ENCODE data around the gene KANK4.
A peak's percentile ranks its signal among the peaks of the same experiment; 100 is the strongest.

Gene KANK4

GRCh38 chr1:62299426-62300200 is 19.6 kb downstream of the KANK4 start:
- DNase-seq (ENCODE audit: low spot score in 2 of 2) (no peak), ATAC-seq (no peak)
- Mint-ChIP-seq H3K27ac (no peak overlapping the region), H3K36me3 (no peaks in the 10 kb centered on the region), H3K9me3 (no peaks in the 10 kb centered on the region), H3K4me1 (no peaks in the 10 kb centered on the region), H3K4me3 (no peak overlapping the region)

GRCh38 chr1:62295921-62296491 is 23.2 kb downstream of the KANK4 start:
- no peaks in the 10 kb centered on the region for H3K4me1 Mint-ChIP-seq
- H3K4me3 Mint-ChIP-seq = no peak overlapping the region
- DNase-seq (ENCODE audit: low spot score in 2 of 2) = no peak
- no peak overlapping the region for H3K27ac Mint-ChIP-seq
- H3K9me3 Mint-ChIP-seq = no peaks in the 10 kb centered on the region
- no peaks in the 10 kb centered on the region for H3K36me3 Mint-ChIP-seq
- no peak for ATAC-seq

GRCh38 chr1:62294261-62294660 is 25.0 kb downstream of the KANK4 start:
- no peak for DNase-seq (ENCODE audit: low spot score in 2 of 2)
- Mint-ChIP-seq H3K4me1 (no peaks in the 10 kb centered on the region), H3K4me3 (no peak overlapping the region)

GRCh38 chr1:62288662-62289061 is 30.6 kb downstream of the KANK4 start:
- ATAC-seq = no peak
- no peak overlapping the region for H3K27ac Mint-ChIP-seq
- no peaks in the 10 kb centered on the region for H3K36me3 Mint-ChIP-seq

More at GRCh38 chr1:62294261-62294660, 25.0 kb downstream of the KANK4 start:
- H3K27ac Mint-ChIP-seq = no peak overlapping the region
- no peaks in the 10 kb centered on the region for H3K36me3 Mint-ChIP-seq
- no peaks in the 10 kb centered on the region for H3K9me3 Mint-ChIP-seq
- ATAC-seq = no peak

GRCh38 chr1:62288224-62288623 is 31.0 kb downstream of the KANK4 start:
- no peak overlapping the region for H3K27ac Mint-ChIP-seq
- ATAC-seq (no peak), DNase-seq (ENCODE audit: low spot score in 2 of 2) (no peak)
- H3K9me3 Mint-ChIP-seq = no peaks in the 10 kb centered on the region
- no peaks in the 10 kb centered on the region for H3K4me1 Mint-ChIP-seq
- H3K4me3 Mint-ChIP-seq = no peak overlapping the region
- no peaks in the 10 kb centered on the region for H3K36me3 Mint-ChIP-seq

More at GRCh38 chr1:62288662-62289061, 30.6 kb downstream of the KANK4 start:
- DNase-seq (ENCODE audit: low spot score in 2 of 2) = no peak
- Mint-ChIP-seq H3K9me3 (no peaks in the 10 kb centered on the region), H3K4me1 (no peaks in the 10 kb centered on the region), H3K4me3 (no peak overlapping the region)

- no peaks in the 10 kb centered on the region for H3K4me1 Mint-ChIP-seq
- H3K9me3 Mint-ChIP-seq = no peaks in the 10 kb centered on the region
- DNase-seq (ENCODE audit: low spot score in 2 of 2) (no peak), ATAC-seq (peak; percentile 26)
- H3K4me3 Mint-ChIP-seq = no peak overlapping the region
- no peak overlapping the region for H3K27ac Mint-ChIP-seq
- no peaks in the 10 kb centered on the region for H3K36me3 Mint-ChIP-seq
These were observed 32.4 kb downstream of the KANK4 start for GRCh38 chr1:62286786-62287224.

GRCh38 chr1:62285984-62286785 is 33.0 kb downstream of the KANK4 start:
- ATAC-seq = no peak
- Mint-ChIP-seq H3K4me1 (no peaks in the 10 kb centered on the region), H3K4me3 (no peak overlapping the region), H3K9me3 (no peaks in the 10 kb centered on the region), H3K27ac (no peak overlapping the region), H3K36me3 (no peaks in the 10 kb centered on the region)
- DNase-seq (ENCODE audit: low spot score in 2 of 2) = no peak

- no peak for ATAC-seq
- no peaks in the 10 kb centered on the region for H3K9me3 Mint-ChIP-seq
- H3K36me3 Mint-ChIP-seq = no peaks in the 10 kb centered on the region
- H3K4me1 Mint-ChIP-seq = no peaks in the 10 kb centered on the region
- no peak overlapping the region for H3K27ac Mint-ChIP-seq
- H3K4me3 Mint-ChIP-seq = no peak overlapping the region
- no peak for DNase-seq (ENCODE audit: low spot score in 2 of 2)
These were observed 33.8 kb downstream of the KANK4 start for GRCh38 chr1:62285440-62285839.

GRCh38 chr1:62283986-62284385 is 35.2 kb downstream of the KANK4 start:
- Mint-ChIP-seq H3K36me3 (no peaks in the 10 kb centered on the region), H3K9me3 (no peaks in the 10 kb centered on the region), H3K4me3 (no peak overlapping the region), H3K4me1 (no peaks in the 10 kb centered on the region), H3K27ac (no peak overlapping the region)
- DNase-seq (ENCODE audit: low spot score in 2 of 2) (no peak), ATAC-seq (no peak)

- H3K4me3 Mint-ChIP-seq = no peak overlapping the region
- H3K27ac Mint-ChIP-seq = no peak overlapping the region
- ATAC-seq = no peak
- H3K4me1 Mint-ChIP-seq = no peaks in the 10 kb centered on the region
- H3K36me3 Mint-ChIP-seq = no peaks in the 10 kb centered on the region
- no peaks in the 10 kb centered on the region for H3K9me3 Mint-ChIP-seq
- DNase-seq (ENCODE audit: low spot score in 2 of 2) = no peak
These were observed 36.1 kb downstream of the KANK4 start for GRCh38 chr1:62282909-62283755.

GRCh38 chr1:62281922-62282555 is 37.2 kb downstream of the KANK4 start:
- ATAC-seq (no peak), DNase-seq (ENCODE audit: low spot score in 2 of 2) (no peak)
- no peak overlapping the region for H3K4me3 Mint-ChIP-seq
- no peaks in the 10 kb centered on the region for H3K4me1 Mint-ChIP-seq
- peaks cover 3% of the 10 kb centered on the region for H3K9me3 Mint-ChIP-seq
- H3K27ac Mint-ChIP-seq = no peak overlapping the region
- no peaks in the 10 kb centered on the region for H3K36me3 Mint-ChIP-seq

GRCh38 chr1:62280960-62281465 is 38.2 kb downstream of the KANK4 start:
- ATAC-seq (no peak), DNase-seq (ENCODE audit: low spot score in 2 of 2) (no peak)
- Mint-ChIP-seq H3K4me1 (no peaks in the 10 kb centered on the region), H3K9me3 (peaks cover 3% of the 10 kb centered on the region), H3K27ac (no peak overlapping the region), H3K36me3 (no peaks in the 10 kb centered on the region), H3K4me3 (no peak overlapping the region)

- Mint-ChIP-seq H3K9me3 (peaks cover 3% of the 10 kb centered on the region), H3K27ac (no peak overlapping the region), H3K4me1 (no peaks in the 10 kb centered on the region), H3K36me3 (no peaks in the 10 kb centered on the region), H3K4me3 (no peak overlapping the region)
- DNase-seq (ENCODE audit: low spot score in 2 of 2) (no peak), ATAC-seq (no peak)
These were observed 39.1 kb downstream of the KANK4 start for GRCh38 chr1:62280150-62280549.

- Mint-ChIP-seq H3K4me3 (no peak overlapping the region), H3K27ac (no peak overlapping the region), H3K4me1 (peaks cover 9% of the 10 kb centered on the region), H3K36me3 (no peaks in the 10 kb centered on the region), H3K9me3 (peaks cover 3% of the 10 kb centered on the region)
- DNase-seq (ENCODE audit: low spot score in 2 of 2) (no peak), ATAC-seq (no peak)
These were observed 42.4 kb downstream of the KANK4 start for GRCh38 chr1:62276791-62277190.

All from stimulated activated effector memory CD8-positive, alpha-beta T cell treated with anti-CD3 and anti-CD28 coated beads, Interleukin-12 subunit alpha, Interleukin-12 subunit beta, amount 100 ng/mL, for 72 hours (primary cell).